Cardiac fibroblast (primary cell): ENCODE results near the gene NRCAM.
"Not testable (repeated sequence)": the region's sequence is repeated elsewhere in the genome, so short reads cannot be mapped to it uniquely, and the experiment has no call there.

Experiments used
- DNase-seq, 2 donors: peaks; one replicate each; pipeline versions ENCODE4 v3.0.0 to v3.0.0-alpha.2; 2010; ENCODE audit warnings: low read depth in 2 of 2
- H3K4me3 ChIP-seq, 2 donors: replicated peaks in 1 of 2; 1 replicate in 1 of 2; 2 replicates in 1 of 2; pipeline ENCODE4 v1.5.1; 2011; ENCODE audit warnings: low read depth in 2 of 2, low read length in 2 of 2, mild to moderate bottlenecking in 2 of 2, moderate library complexity in 1 of 2
- TF ChIP-seq, protein P1 (sequence below): IDR thresholded peaks from one replicate; pipeline ENCODE4 v1.5.1; 2011; ENCODE audit warnings: low read depth, mild to moderate bottlenecking, low read length, inconsistent platforms

The NRCAM gene

DNA sequence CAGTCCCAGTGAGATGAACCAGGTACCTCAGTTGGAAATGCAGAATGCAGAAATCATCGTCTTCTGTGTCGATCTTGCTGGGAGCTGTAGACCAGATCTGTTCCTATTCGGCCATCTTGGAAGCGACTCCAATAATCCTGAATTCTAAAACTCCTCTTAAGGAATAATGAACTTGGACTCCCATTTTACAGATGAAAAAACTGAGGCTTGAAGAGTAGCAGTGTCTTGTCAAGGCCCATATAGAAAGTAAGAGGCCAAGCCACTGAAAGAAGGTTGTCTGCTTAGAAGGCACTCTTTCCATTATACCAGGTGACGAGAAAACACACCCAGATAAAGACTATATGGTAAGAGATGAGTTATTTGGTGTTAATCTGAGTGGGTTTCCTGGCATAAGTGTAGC is 177.5 kb downstream of the NRCAM start:
- DNase-seq: no peak
- no peak overlapping the region for H3K4me3 ChIP-seq
- TF ChIP-seq, protein P1, sequence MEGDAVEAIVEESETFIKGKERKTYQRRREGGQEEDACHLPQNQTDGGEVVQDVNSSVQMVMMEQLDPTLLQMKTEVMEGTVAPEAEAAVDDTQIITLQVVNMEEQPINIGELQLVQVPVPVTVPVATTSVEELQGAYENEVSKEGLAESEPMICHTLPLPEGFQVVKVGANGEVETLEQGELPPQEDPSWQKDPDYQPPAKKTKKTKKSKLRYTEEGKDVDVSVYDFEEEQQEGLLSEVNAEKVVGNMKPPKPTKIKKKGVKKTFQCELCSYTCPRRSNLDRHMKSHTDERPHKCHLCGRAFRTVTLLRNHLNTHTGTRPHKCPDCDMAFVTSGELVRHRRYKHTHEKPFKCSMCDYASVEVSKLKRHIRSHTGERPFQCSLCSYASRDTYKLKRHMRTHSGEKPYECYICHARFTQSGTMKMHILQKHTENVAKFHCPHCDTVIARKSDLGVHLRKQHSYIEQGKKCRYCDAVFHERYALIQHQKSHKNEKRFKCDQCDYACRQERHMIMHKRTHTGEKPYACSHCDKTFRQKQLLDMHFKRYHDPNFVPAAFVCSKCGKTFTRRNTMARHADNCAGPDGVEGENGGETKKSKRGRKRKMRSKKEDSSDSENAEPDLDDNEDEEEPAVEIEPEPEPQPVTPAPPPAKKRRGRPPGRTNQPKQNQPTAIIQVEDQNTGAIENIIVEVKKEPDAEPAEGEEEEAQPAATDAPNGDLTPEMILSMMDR: no peak

- no peak for DNase-seq
- TF ChIP-seq, protein P1: no peak
- no peak overlapping the region for H3K4me3 ChIP-seq
Measured at GRCh38 chr7:108278281-108278680, 178.0 kb downstream of the NRCAM start.

GRCh38 chr7:108274447-108274846 is 181.8 kb downstream of the NRCAM start:
- H3K4me3 ChIP-seq, DNase-seq: not testable (repeated sequence)

DNA sequence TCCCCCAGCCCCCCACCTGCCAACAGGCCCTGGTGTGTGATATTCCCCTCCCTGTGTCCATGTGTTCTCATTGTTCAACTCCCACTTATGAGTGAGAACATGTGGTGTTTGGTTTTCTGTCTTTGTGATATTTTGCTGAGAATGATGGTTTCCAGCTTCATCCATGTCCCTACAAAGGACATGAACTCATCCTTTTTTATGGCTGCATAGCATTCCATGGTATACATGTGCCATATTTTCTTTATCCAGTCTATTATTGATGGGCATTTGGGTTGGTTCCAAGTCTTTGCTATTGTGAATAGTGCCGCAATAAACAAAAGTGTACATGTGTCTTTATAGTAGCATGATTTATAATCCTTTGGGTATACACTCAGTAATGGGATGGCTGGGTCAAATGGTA is 183.3 kb downstream of the NRCAM start:
- H3K4me3 ChIP-seq, DNase-seq: not testable (repeated sequence)

GRCh38 chr7:108270385-108271015 is 185.7 kb downstream of the NRCAM start:
- TF ChIP-seq, protein P1: no peak
- peak in 1 of 2 donors; percentile 79 for DNase-seq
- no peak overlapping the region for H3K4me3 ChIP-seq

- peak; percentile 31 to 39 for DNase-seq
- no peak overlapping the region for H3K4me3 ChIP-seq
- TF ChIP-seq, protein P1: no peak
Measured at GRCh38 chr7:108268200-108268820, 187.9 kb downstream of the NRCAM start.

GRCh38 chr7:108267615-108268014 is 188.6 kb downstream of the NRCAM start:
- TF ChIP-seq, protein P1: no peak
- no peak for DNase-seq
- no peak overlapping the region for H3K4me3 ChIP-seq

DNA sequence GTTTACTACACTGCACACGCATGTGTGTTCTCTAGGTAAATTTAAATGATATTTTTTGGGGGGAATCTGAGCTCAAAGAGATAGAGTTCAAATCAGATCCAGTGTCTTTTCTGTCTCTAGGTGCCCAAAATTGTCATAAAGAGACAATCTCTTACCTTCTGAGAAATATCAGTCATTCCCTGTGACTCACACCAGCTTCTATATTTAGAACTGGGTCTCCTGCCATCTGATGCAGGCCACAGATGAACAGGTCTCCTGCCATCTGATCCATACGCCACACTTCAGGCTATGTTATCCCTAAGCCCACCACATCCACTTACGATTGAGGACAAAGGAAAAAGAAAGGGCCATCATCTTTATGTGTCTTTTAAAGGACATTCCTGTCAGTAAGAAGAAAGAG is 189.7 kb downstream of the NRCAM start:
- TF ChIP-seq, protein P1: no peak
- DNase-seq: peak in 1 of 2 donors; percentile 33
- H3K4me3 ChIP-seq: no peak overlapping the region
